ELR (cell line): ENCODE data around the gene RPN1.

ENCODE experiments used
- DNase-seq: peaks from one replicate; pipeline ENCODE4 v3.0.0-alpha.2; 2015; ENCODE audit warnings: low read depth

The RPN1 gene

DNA sequence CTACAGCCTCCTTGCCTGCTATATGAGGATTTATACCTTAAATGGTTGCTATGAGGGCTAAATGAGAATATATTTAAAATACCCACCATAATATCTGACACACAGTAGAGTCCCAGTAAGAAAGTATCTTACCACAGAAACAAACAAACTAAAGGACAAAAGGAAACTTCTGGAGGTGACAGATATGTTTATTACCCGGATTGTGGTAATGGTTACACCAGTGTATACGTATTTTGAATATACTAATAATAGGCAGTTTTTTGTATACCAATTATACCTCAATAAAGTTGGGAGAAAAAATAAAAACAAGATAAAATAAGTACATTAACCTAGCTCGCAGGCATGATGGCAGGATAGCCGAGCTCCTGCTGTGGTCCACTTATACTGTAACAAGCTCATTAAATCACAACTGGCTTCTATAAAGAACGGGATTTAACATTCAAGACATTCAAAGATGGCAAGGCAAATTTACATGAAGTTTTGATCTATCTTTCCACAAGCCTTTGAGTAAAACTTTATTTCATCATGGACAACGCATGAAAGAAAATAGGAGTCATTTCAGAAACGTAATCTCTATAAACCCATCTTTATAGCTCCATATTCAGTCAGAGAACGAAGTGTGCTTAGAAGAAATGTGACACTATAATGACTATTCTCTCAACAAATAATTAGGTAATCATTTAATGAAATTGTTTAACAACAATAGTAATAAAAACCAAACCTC is 1.5 kb downstream of the RPN1 start:
- peak; percentile 6 for DNase-seq

DNA sequence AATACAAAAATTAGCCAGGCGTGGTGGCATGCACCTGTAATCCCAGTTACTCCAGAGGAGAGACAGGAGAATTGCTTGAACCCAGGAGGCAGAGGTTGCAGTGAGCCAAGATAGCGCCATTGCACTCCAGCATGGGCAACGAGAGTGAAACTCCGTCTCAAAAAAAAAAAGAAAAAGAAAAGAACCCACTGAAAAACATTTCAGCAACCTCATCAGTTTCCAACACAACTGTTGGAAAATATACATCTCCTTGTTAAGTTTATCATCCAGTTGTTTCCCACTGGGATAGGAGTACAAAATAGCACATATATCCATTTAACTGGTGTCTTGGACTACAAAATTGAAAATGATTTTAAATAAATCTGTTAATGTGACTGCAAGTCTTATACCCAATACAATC is 2.2 kb downstream of the RPN1 start:
- no peak for DNase-seq

DNA sequence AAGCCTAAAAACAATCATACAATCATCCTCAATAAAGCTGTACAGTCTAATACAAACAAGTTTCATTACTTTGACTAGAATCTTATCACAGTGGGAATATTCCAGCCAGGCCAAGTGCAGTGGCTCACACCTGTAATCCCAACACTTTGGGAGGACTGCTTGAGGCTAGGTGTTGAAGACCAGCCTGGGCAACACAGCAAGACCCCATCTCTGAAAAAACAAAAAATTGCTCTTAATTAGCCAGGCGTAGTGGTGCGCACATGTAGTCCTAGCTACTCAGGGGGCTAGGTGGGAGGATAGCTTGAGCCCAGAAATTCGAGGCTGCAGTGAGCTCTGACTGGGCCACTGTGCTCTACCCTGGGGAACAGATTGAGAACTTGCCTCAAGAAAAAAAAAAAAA is 3.3 kb downstream of the RPN1 start:
- DNase-seq = no peak

DNA sequence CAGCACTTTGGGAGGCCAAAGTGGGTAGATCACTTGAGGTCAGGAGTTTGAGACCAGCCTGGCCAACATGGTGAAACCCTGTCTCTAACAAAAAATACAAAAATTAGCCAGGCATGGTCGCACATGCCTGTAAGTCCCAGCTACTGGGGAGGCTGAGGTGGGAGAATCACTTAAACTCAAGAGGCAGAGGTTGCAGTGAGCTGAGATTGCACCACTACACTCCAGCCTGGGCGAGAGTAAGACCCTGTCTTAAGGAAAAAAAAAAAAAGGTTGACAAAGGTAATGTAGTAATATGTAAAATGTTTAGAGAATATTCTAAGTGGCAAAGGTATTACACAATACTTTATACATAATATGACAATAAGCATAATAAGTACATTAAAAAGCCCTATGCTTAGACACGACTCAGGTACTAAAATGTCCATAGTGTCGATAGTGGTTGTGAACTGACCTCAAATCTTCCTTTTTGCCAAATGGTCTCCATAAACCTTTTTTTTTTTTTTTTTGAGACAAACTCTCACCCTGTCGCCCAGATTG is 16.5 kb downstream of the RPN1 start:
- no peak for DNase-seq

DNA sequence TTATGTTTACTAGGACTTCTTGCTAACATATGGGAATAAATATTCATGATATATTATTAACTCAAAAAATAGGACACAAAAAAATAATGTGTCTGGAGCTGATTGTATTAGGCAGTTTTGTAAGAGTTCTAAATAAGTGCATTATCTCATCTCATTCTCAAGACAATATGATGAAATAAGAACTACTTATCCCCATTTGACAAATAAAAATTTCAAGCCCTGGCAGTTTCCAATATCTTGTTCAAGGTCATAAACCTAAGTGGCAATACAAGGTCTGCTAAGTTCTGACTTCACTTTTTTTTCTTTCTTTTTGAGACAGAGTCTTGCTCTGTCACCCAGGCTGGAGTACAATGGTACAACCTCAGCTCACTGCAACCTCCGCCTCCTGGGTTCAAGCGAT is 18.3 kb downstream of the RPN1 start:
- no peak for DNase-seq

DNA sequence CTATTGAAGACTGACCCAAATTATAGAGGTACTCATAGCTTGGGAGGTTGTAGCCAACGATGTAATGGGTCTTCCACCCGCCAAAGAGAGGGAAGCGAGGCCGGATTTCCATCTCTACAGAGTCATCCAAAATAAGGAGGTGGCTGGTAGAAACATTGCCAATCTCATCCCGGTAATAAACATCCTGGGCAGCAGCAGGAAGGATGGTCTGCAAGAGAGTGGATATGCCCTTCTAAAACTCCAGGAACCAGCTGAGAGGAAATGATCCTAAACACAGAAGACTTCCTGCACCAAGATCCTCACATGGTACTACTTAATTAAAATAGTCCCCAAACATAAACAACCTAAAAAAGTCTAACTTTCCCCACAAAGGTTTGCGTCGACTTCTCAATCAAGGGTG is 20.7 kb downstream of the RPN1 start:
- DNase-seq = no peak

DNA sequence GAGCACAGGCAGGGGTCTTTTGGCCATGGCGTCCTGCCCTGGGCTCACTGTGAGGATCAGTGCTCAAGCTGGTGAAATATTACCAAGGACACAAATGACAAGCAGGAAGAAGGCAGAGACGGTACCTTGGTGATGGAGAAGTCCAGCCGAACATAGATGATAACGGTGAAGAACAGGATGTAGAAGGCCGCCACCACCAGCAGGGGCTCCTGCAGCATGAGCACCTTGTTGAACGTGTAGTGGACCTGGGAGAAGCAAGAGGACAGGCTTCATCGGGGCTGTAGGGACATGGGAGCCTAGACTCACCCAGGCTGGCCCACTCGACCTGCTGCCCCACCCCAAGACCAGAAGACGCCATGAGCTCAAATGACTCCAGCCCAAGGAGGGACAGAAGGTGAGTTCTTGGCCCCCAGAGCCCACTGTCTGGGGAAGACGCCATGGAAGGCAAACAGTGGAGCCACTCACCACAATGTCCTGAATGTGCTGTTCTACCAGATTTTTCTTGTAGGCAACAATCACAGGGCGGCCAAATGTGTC is 25.1 kb downstream of the RPN1 start:
- no peak for DNase-seq

DNA sequence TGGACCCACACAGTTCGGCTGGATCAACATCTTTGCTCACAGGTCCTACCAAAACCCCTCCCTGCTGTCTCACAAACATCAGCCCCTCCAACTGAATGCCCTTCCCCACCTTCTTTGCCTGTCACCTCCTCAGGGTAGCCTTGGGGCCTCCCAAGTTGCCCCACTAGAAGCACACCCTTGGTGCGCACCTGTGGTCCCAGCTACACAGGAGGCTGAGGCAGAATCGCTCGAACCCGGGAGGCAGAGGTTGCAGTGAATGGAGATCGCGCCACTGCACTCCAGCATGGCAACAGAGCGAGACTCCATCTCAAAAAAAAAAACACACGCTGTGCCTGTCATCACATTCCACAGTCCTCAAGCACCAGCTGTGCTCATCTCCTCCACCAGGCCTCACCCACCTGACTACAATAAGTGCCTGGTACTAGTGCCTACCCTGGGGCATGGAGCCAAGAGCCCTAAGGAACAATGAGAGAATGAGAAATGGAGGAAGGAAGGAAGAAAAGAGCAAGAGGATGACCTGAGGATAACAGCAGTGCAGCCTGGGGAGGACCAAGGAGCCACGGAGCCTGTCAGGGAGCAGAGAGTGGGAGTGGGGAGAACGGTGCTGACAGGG is 26.0 kb downstream of the RPN1 start:
- no peak for DNase-seq

DNA sequence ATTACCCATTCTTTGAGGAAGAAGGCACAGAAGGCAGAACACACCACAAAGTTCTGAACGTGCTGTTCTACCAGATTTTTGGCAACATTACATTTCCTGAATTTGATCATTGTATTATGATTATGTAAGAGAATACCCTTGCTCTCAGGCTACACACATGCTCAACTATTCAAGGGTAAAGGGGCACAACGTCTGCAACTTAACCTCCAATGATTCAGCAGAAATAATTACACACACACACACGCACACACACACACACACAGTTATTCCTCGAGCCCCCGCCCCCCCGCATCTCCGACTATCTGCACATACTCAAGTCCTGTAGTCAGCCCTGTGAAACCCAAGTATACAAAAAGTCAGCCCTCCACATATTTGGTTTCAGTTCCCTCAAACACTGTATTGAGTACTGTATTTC is 26.8 kb downstream of the RPN1 start:
- no peak for DNase-seq

DNA sequence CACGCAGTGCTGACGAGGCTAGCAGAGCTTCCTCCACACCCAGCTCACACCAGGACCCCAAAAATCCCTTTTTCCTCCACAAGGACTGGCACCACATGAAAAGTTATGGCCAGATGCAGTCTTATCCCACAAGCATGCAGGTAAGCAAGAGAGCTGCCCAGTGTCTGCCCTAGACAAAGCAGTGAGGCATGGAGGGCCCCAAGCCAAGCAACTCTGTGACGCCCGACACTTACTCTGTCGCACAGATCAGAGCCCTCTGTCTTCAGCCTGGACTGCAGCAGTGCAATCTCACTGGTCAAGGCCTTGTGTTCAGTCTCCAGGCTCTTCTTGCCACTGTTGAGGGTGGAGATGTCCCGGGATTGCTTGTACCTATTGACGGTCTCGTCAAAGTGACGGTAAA is 28.7 kb downstream of the RPN1 start:
- DNase-seq = no peak

DNA sequence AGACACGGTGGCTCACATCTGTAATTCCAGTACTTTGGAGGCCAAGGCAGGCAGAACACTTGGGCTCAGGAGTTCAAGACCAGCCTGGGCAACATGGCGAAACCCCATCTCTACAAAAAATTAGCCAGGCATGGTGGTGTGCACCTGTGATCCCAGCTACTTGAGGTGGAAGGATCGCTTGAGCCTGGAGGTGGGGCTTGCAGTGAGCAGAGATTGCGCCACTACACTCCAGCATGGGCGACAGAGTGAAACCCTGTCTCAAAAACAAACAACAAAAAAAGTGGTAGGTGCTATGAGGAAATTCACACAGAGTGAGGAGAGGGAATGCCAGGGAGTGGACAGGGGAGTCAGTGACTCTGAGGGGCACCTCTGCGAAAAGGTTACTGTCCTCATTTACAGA is 29.4 kb downstream of the RPN1 start:
- no peak for DNase-seq

DNA sequence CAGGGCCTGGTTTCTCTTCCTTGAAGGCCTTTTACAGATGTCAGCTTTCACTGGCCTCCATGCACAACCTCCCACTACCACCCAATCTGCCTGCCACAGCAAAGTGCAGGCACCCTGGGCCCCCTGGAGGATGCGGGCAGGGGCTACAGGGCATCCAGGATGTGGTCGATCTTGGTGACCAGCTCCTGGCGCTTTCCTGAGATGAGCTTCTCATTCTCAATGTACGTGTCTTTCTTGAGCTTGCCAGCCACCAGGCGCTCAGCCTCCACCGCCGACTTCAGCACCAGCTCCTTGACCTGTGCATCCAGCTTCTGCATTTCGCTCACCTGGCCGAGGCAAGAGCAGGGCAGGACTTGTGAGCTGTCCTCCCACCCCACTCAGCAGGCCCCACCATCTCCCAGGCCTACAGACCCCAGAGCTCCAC is 30.3 kb downstream of the RPN1 start:
- peak; percentile 45 for DNase-seq

DNA sequence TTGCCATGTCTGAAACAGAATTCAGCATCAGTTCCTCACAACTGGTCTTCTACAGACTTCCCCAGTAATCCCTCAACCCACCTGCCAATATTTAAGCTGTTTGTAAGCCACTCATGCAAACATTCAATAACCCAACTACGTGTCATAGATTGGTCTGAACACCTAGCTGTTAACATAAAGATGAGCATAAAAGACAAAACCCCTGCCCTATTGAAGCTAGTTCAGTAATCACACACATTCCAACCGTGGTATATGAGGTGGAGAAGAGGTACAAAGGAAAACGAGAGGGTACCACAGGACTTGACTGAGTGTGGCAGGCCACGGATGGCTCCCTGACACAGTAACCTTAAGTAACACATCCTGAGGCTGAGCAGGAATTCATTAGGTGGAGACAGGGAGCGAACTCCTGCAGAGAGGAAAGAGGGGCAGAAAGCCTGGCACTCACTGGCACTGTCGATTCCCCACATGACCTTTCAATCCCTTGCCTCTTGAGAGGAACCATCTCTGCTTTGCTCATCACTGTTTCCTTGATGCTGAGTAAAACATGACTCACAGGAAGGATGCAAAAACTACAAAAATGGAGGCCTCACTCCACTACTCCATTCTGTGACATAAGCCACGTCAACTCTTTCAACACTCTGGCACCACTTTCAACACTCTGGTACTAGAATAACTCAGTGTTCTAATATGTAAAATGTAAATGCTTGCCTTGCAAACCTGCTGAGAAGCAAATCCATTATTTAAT is 31.3 kb downstream of the RPN1 start:
- peak; percentile 96 for DNase-seq

DNA sequence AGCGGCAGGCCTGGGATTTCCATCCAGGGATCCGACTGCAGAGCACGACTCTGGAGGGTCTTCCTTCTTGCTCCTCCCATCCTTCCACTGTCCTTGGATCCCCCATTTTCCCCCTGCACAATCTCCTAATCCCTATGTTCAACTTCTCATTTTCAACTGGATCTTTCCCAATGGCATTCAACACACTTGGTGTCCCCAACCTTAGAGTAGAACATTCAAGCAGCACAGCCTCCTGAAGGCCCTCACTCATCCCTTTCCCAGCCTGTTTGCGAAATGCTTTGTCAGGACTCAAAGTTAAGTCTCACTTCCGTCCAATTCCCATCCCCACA is 32.3 kb downstream of the RPN1 start:
- peak; percentile 28 for DNase-seq

DNA sequence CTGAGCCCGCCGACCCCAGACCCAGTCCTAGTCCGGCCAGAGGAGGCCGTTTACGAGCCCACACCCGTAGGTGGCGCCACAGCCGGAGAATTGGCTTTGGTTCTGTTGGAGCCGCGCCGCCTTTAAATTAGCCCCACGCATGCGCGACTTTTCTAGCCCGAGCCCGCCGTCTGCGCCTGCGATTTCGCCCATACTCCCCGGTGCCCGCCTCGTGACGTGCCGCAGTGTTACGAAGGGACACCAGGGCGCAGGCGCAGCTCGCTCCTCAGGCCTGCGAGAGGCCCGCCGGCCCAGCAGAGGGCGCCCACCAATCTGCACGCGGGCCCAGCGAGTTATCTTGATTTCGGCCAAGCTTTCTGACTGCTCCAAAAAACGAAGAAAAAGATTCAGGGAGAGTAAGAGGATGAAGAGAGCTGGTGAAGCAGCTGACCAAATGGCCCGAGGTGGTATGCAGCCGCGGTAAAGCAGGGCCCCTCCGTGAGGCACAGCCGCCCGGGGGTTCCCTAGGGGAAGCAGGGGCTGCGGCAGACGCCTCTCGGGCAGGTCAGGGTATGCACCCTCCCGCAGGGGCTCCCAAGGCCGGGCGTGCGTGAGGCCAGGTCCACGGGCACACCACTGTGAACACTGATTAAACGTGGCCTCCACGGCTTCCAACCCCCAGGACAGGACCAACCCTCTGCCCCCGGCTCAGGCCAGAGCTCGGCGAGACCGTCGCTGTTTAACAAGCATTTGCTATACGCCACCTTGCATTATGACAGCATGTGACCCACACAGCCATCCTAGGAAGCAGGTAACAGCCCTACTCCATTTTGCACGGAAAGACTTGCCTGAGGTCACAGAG is 32.8 kb downstream of the RPN1 start:
- DNase-seq = peak; percentile 96

DNA sequence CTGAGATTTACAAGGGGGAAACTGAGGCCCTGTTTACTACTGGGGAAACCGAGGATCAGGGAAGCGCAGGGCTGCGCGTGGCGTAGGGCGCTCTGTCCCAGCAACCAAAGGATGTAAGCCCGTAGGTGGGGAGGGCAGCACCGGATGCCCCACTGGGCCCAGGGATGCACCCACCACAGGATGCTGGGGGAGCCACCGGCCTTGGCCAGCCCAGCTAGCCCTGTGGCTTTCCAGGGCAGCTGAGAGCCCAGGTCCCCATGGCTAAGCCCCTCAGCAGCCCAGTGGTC is 33.4 kb downstream of the RPN1 start:
- DNase-seq = no peak

DNA sequence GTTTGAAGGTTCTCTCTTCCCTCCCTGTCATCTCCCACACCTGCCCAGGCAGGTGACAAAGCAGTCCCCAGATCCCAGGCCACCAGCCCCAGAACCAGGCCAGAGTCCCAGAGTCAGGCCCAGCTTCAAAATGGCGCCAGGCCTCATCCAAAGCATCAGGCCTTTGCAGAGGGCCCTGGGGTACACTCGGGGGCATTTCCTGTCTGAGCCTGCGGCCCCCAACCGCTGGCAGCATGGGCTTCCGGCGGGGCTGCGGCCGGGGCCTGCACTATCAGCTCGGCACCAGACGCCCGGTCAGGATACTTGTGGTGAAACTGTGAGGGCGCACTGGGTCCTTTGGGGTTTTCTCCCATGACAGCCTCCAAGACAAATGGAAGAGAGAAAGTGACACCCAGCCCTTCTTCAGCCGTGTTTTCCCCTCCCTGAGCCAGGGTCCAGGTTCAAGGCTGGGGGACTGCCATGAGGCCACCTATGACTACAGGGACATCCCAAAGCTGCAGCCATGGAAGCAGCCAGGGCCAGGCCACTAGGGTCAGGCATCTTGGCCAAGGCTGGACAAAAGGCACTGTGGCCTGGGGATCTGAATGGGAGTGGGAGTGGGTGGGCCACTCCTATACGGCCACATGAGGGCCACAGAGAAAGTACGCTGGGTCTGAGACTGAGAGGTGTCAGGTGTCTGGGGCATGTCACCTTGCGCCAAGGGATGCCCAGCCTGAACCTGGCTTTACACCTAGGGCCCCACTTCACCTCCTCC is 33.9 kb downstream of the RPN1 start:
- DNase-seq = no peak

DNA sequence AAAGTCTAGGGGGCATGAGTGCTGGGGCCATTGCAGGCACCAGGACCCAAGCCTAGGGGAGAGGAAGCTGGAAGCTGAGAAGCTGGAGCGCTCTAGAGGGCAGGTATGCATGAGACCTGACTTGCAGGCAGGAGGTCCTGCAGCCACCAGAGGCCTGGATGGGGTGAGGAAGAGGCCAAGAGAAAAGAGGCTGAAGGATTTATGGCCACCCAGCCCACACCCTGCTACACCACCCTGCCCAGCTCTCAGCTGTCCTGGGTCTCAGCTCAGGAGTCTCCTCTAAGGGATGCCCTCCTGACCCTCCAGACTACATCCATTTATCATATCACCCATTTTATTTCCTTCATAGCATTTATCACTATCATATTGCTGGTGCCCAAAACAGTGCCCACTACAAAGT is 36.5 kb downstream of the RPN1 start:
- no peak for DNase-seq

DNA sequence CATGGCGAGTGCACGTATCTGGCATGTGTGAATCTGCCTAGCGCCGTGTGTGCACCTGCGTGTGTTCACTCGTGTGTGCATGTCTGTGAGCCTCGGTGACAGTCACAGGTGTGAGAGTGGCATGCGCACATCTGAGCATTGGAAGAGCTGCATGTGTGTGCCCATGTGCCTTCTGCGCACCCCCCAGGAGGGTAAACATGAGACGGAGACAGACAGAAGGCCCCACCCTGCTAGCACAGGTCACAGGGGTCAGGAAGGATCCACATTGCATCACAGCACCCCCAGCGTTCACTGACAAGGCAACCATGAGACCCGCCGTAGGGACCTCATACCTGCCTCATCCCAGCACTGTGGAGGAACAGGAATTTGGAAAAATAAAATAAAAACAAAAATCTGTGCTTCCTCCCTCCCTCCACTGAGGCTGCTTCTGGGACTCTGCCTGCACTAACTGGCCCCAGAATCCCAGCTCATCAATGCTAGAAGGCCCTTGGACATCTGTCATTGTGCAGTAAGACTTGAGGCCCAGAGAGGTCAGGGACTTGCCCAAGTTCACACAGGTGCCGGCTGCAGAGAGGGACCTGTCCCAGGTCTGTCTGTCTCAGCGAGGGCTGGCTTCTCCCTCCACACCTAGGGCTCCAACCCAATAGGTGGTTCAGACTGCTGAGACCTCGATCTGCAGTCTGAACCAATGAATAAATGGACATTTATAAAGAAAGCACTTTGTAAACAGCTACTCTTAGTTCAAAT is 37.4 kb downstream of the RPN1 start:
- DNase-seq = no peak

DNA sequence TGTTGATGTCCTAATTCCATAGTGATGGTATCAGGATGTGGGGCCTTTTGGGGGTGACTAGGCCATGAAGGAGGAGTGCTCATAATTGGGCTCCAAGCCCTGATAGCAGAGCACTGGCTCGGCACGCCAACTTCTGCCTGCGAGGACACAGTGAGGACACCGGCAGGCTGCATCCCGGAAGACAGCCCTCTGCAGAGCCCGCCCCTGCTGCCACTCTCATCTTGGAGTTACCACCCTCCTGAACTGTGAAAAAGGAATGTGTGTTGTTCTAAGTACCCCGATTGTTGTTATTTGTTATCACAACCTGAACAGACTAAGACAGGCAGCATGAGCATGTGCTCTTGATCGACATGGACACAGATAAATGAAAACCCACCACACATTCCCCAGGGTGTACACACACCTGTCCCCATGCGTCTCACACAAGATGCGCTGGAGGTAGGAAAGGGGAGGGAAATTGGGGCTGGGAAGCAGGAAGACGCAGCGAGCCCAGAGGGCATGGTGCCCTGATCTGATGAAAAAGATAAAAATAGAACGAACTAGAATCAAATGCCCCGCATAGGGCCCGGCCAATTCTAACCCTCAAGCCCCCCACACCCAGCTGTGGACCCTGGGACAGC is 40.1 kb downstream of the RPN1 start:
- DNase-seq = no peak
